ENCODE data around the gene MT1A.

GRCh38 chr16:56657555-56658326 lies 19.3 kb downstream of the MT1A start, which contains the start of gene MT1F:
- TF ChIP-seq EZH2 (IDR thresholded peaks at IDR 0.05; ENCODE audit: insufficient read depth, low read length) (no peak), CTCF (IDR thresholded peaks at IDR 0.05; ENCODE audit: insufficient read depth, low read depth, low read length) (no peak)
